Medulla oblongata (tissue), 1 donor: Measurements from ENCODE around the gene CDH18.
"Not testable (repeated sequence)": the region's sequence is repeated elsewhere in the genome, so short reads cannot be mapped to it uniquely, and the experiment has no call there.

ENCODE experiments used
- DNase-seq: peaks from one replicate; pipeline ENCODE4 v3.0.0-alpha.2; 2015; ENCODE audit errors: extremely low spot score

Gene CDH18

GRCh38 chr5:19859020-19859419 lies 129.0 kb downstream of the CDH18 start:
- no peak for DNase-seq

GRCh38 chr5:19855931-19856330 lies 132.1 kb downstream of the CDH18 start:
- DNase-seq: no peak

GRCh38 chr5:19855453-19855852 lies 132.5 kb downstream of the CDH18 start:
- DNase-seq: no peak

- no peak for DNase-seq
Observed at GRCh38 chr5:19855031-19855430, 133.0 kb downstream of the CDH18 start.

- DNase-seq: no peak
Observed at GRCh38 chr5:19853616-19854240, 134.3 kb downstream of the CDH18 start.

GRCh38 chr5:19837536-19838174 lies 150.3 kb downstream of the CDH18 start:
- DNase-seq: no peak

GRCh38 chr5:19835442-19835841 lies 152.6 kb downstream of the CDH18 start:
- no peak for DNase-seq

- not testable (repeated sequence) for DNase-seq
Observed at GRCh38 chr5:19812720-19813119, 175.3 kb downstream of the CDH18 start.

- DNase-seq: no peak
Observed at GRCh38 chr5:19806756-19807155, 181.2 kb downstream of the CDH18 start.

- no peak for DNase-seq
Observed at GRCh38 chr5:19802686-19803085, 185.3 kb downstream of the CDH18 start.

GRCh38 chr5:19795218-19795617 lies 192.8 kb downstream of the CDH18 start:
- DNase-seq: no peak

- no peak for DNase-seq
Observed at GRCh38 chr5:19790829-19791466, 197.1 kb downstream of the CDH18 start.

- no peak for DNase-seq
Observed at GRCh38 chr5:19782566-19782965, 205.4 kb downstream of the CDH18 start.

GRCh38 chr5:19777363-19777762 lies 210.6 kb downstream of the CDH18 start:
- DNase-seq: no peak

- DNase-seq: not testable (repeated sequence)
Observed at GRCh38 chr5:19776886-19777285, 211.1 kb downstream of the CDH18 start.

GRCh38 chr5:19771174-19771835 lies 216.7 kb downstream of the CDH18 start:
- no peak for DNase-seq

GRCh38 chr5:19770396-19770795 lies 217.6 kb downstream of the CDH18 start:
- peak; percentile 24 for DNase-seq

GRCh38 chr5:19767987-19768386 lies 220.0 kb downstream of the CDH18 start:
- no peak for DNase-seq

GRCh38 chr5:19753579-19753978 lies 234.4 kb downstream of the CDH18 start:
- no peak for DNase-seq

- DNase-seq: no peak
Observed at GRCh38 chr5:19751326-19751725, 236.7 kb downstream of the CDH18 start.

- no peak for DNase-seq
Observed at GRCh38 chr5:19745247-19745646, 242.8 kb downstream of the CDH18 start.

GRCh38 chr5:19739671-19740070 lies 248.3 kb downstream of the CDH18 start:
- peak; percentile 4 for DNase-seq

GRCh38 chr5:19734776-19735175 lies 253.2 kb downstream of the CDH18 start:
- no peak for DNase-seq
